MM.1S (cell line): ENCODE results near the gene ALKBH6.

Experiments
- DNase-seq: peaks from one replicate; pipeline ENCODE4 v3.0.0-alpha.2; 2015
- H2AFZ ChIP-seq: fragments of 300-600 bp; sonication (generic); 2 replicates; pipeline ENCODE4 v1.6.0; 2016; ENCODE audit warnings: antibody characterized with exemption, low read length
- H3F3A ChIP-seq: fragments of 300-600 bp; sonication (generic); 2 replicates; pipeline ENCODE4 v1.6.1; 2016; ENCODE audit warnings: mild to moderate bottlenecking, antibody characterized with exemption, low read length, moderate library complexity, mixed read lengths; ENCODE audit not compliant: insufficient read depth
- H3K27ac ChIP-seq: fragments of 300-600 bp; sonication (generic); 2 replicates; pipeline ENCODE4 v1.5.1; 2016; ENCODE audit warnings: mild to moderate bottlenecking, low read length
- H3K27me3 ChIP-seq: fragments of 300-600 bp; sonication (generic); replicated peaks from 2 replicates; pipeline ENCODE4 v1.6.0; 2016; ENCODE audit warnings: low read length; ENCODE audit not compliant: insufficient read depth
- H3K36me3 ChIP-seq: fragments of 300-600 bp; sonication (generic); replicated peaks from 2 replicates; pipeline ENCODE4 v1.6.1; 2016; ENCODE audit warnings: mild to moderate bottlenecking, low read length, mixed read lengths; ENCODE audit not compliant: insufficient read depth
- H3K4me1 ChIP-seq: fragments of 300-600 bp; sonication (generic); 2 replicates; pipeline ENCODE4 v1.6.1; 2016; ENCODE audit warnings: low read length, mixed read lengths
- H3K4me2 ChIP-seq: fragments of 300-600 bp; sonication (generic); 2 replicates; pipeline ENCODE4 v1.6.0; 2016; ENCODE audit warnings: low read depth, low read length
- H3K4me3 ChIP-seq: fragments of 300-600 bp; sonication (generic); 2 replicates; pipeline ENCODE4 v1.5.1; 2016; ENCODE audit warnings: low read length, mixed read lengths
- H3K79me2 ChIP-seq: fragments of 300-600 bp; sonication (generic); 2 replicates; pipeline ENCODE4 v1.6.1; 2016; ENCODE audit warnings: mixed run types, low read length, mixed read lengths
- H3K9ac ChIP-seq: fragments of 300-600 bp; sonication (generic); 2 replicates; pipeline ENCODE4 v1.6.1; 2016; ENCODE audit warnings: low read length, mixed read lengths
- H3K9me2 ChIP-seq: fragments of 300-600 bp; sonication (generic); replicated peaks from 2 replicates; pipeline ENCODE4 v1.6.1; 2016; ENCODE audit warnings: mild to moderate bottlenecking, low read length, mixed read lengths; ENCODE audit not compliant: insufficient read depth
- H3K9me3 ChIP-seq: fragments of 300-600 bp; sonication (generic); replicated peaks from 2 replicates; pipeline ENCODE4 v1.6.1; 2016; ENCODE audit warnings: mild to moderate bottlenecking, low read length, mixed read lengths; ENCODE audit not compliant: insufficient read depth
- H4K20me1 ChIP-seq: fragments of 300-600 bp; sonication (generic); 2 replicates; pipeline ENCODE4 v1.6.1; 2016; ENCODE audit warnings: mild to moderate bottlenecking, low read length, moderate library complexity, mixed read lengths; ENCODE audit not compliant: insufficient read depth
- CTCF ChIP-seq: fragments of 300-600 bp; sonication (generic); IDR thresholded peaks from 2 replicates; pipeline ENCODE4 v1.5.1; 2016; ENCODE audit warnings: antibody characterized with exemption, low read length, mixed read lengths
- EZH2 ChIP-seq: fragments of 300-600 bp; sonication (generic); optimal IDR thresholded peaks from 2 replicates; pipeline ENCODE3; 2017; ENCODE audit warnings: low read depth, mild to moderate bottlenecking, antibody characterized with exemption, low read length, mixed read lengths
- EZH2phosphoT487 ChIP-seq: fragments of 300-600 bp; sonication (generic); IDR thresholded peaks from 2 replicates; pipeline ENCODE4 v1.6.1; 2018; ENCODE audit warnings: antibody characterized with exemption, low read length

The ALKBH6 gene

GRCh38 chr19:35990771-35991730 is 23.0 kb downstream of the ALKBH6 start:
- peaks cover 11% of the 10 kb centered on the region for H3K79me2 ChIP-seq
- DNase-seq, result no peak
- H4K20me1 ChIP-seq, result no peaks in the 10 kb centered on the region
- H3K4me1 ChIP-seq, result peaks cover 2% of the 10 kb centered on the region
- H3K36me3 ChIP-seq, result no peaks in the 10 kb centered on the region
- H3F3A ChIP-seq, result no peaks in the 10 kb centered on the region
- H3K9ac ChIP-seq, result no peak overlapping the region
- TF ChIP-seq EZH2, result no peak
- no peak for TF ChIP-seq CTCF
- TF ChIP-seq EZH2phosphoT487, result no peak
- H2AFZ ChIP-seq, result no peak overlapping the region
- no peaks in the 10 kb centered on the region for H3K9me2 ChIP-seq
- H3K27ac ChIP-seq, result no peak overlapping the region
- no peak overlapping the region for H3K4me3 ChIP-seq
- peaks cover 16% of the 10 kb centered on the region for H3K27me3 ChIP-seq
- H3K4me2 ChIP-seq, result no peak overlapping the region
- no peaks in the 10 kb centered on the region for H3K9me3 ChIP-seq

- Histone ChIP-seq H3K27me3 (peaks cover 25% of the 10 kb centered on the region), H3K9me2 (no peaks in the 10 kb centered on the region), H4K20me1 (no peaks in the 10 kb centered on the region), H3K4me1 (no peaks in the 10 kb centered on the region), H3K79me2 (peaks cover 2% of the 10 kb centered on the region), H3K9me3 (no peaks in the 10 kb centered on the region), H2AFZ (no peak overlapping the region), H3K4me2 (no peak overlapping the region), H3F3A (no peaks in the 10 kb centered on the region), H3K4me3 (no peak overlapping the region), H3K9ac (no peak overlapping the region), H3K36me3 (no peaks in the 10 kb centered on the region), H3K27ac (no peak overlapping the region)
- TF ChIP-seq EZH2 (no peak), CTCF (no peak), EZH2phosphoT487 (no peak)
- no peak for DNase-seq
Measured at GRCh38 chr19:35990156-35990555, 23.9 kb downstream of the ALKBH6 start.

GRCh38 chr19:35988824-35989223 is 25.2 kb downstream of the ALKBH6 start:
- no peak for TF ChIP-seq EZH2
- TF ChIP-seq CTCF, result no peak
- no peak for TF ChIP-seq EZH2phosphoT487
- H3K27me3 ChIP-seq, result peaks cover 34% of the 10 kb centered on the region

More at GRCh38 chr19:35988824-35989223, 25.2 kb downstream of the ALKBH6 start:
- H3K36me3 ChIP-seq, result no peaks in the 10 kb centered on the region
- no peaks in the 10 kb centered on the region for H3K9me3 ChIP-seq
- H3K4me2 ChIP-seq, result no peak overlapping the region
- no peak for DNase-seq
- no peak overlapping the region for H2AFZ ChIP-seq
- no peaks in the 10 kb centered on the region for H4K20me1 ChIP-seq
- no peaks in the 10 kb centered on the region for H3F3A ChIP-seq
- no peak overlapping the region for H3K27ac ChIP-seq
- no peak overlapping the region for H3K4me3 ChIP-seq
- H3K9ac ChIP-seq, result no peak overlapping the region
- no peaks in the 10 kb centered on the region for H3K79me2 ChIP-seq
- H3K9me2 ChIP-seq, result no peaks in the 10 kb centered on the region
- H3K4me1 ChIP-seq, result no peaks in the 10 kb centered on the region
